HG03064 (cell line): ENCODE data around the gene CLIC3.

Experiments used
- ATAC-seq: cut with Tn5 transposase; IDR thresholded peaks from one replicate; pipeline ENCODE4 v1.9.1; 2021; ENCODE audit warnings: low read depth; ENCODE audit not compliant: unreplicated experiment

CLIC3 gene

DNA sequence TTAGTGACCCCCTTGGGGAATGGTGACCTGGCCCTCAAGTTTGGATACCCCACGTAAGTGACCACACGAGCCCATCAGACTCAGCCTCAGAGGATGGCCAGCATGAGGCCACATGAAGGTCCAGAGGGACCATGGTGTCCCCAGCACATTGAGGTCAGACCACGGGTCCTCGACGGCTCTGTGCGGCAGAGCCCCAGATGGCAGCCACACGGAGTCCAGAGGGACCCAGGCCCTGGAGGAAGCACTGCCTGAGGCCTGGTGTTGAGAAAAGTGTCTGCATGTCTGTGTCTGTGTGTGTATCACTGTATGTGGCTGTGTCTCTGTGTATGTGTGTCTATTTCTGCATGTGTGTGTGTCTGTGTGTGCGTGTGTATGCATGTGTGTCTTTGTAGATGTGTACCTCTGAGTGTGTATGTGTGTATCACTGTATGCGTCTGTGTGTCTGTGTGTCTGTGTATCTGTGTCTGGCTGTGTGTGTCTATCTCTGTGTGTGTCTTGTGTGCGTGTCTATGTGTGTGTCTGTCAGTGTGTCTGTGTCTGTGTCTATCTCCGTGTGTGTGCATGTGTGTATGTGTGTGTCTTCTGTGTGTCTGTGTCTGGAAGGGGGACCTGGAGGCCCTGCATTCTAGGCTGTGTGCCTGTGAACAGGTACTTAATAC is 12.6 kb downstream of the CLIC3 start:
- ATAC-seq = no peak

- ATAC-seq = no peak
Observed at GRCh38 chr9:136983167-136983566, 13.2 kb downstream of the CLIC3 start.

GRCh38 chr9:136982232-136983051 is 13.9 kb downstream of the CLIC3 start, which contains the start of gene LCNL1:
LCNL1 (plus strand) TSS chr9:136982993; CDS start chr9:136983587, 594 bp downstream.
- no peak for ATAC-seq

- ATAC-seq = no peak
Observed at GRCh38 chr9:136981588-136982231, 14.7 kb downstream of the CLIC3 start.

GRCh38 chr9:136980669-136981478 is 15.5 kb downstream of the CLIC3 start:
- ATAC-seq = no peak

DNA sequence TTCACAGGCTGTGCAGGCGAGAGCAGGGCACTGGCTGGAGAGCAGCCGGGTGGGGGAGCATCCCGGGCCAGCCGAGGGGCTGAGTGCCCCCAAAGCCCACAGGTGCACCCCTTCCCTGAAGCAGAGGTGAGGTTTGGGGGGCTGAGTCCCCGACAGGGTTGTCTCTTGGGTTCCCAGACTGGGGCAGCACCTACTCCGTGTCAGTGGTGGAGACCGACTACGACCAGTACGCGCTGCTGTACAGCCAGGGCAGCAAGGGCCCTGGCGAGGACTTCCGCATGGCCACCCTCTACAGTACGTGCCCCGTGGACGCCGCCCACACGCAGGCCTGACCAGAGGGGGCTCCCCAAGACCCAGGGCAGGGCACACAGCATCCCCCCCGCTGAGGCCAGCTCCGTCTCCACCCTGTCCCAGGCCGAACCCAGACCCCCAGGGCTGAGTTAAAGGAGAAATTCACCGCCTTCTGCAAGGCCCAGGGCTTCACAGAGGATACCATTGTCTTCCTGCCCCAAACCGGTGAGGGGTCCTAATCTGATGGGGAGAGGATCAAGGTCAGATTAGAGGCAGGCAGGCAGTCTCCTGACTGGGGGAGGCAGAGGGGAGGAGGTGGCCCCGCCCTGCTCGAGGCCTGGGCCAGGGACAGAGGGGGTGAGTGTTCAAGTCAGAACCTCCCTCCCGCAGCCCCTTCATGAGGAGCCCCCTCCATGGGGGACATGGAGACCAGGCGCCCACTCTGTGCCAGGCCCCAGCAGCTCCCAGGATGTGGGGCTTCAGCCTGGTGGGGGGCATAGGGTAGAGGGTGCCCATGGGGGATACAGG is 16.4 kb downstream of the CLIC3 start:
- ATAC-seq = no peak

- no peak for ATAC-seq
Observed at GRCh38 chr9:136978865-136979544, 17.4 kb downstream of the CLIC3 start.

DNA sequence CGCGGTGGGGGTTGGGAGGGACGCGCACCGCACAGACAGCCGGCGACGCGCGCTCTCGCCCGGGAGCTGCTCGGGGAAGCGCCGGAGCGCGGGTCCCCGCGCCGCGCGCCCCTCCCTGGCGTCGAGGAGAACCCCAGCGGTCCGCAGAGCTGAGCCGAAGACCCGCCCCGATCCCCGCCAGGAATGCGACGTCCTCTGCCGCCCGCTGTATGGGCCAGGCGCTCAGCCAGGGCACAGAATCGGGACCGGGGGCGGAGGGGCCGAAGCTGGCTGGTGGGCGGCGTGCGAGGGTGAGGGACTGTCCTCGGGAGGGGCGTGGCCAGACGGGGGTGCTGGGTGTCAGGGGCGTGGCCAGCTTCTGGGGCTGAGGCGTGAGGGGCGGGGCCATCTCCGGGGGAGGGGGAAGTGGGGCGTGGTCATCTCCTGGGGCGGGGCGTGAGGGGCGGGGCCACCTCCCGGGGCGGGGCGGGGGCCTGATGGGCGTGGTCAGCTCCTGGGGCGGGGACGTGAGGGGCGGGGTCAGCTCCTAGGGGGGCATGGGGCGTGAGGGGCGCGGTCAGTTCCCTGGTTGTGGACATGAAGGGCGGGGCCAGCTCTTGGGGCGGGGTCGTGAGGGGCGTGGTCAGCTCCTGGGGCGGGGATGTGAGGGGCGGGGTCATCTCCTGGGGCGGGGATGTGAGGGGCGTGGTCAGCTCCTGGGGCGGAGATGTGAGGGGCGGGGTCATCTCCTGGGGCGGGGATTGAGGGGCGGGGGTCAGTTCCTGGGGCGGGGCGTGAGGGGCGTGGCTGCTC is 18.1 kb downstream of the CLIC3 start:
- ATAC-seq = no peak

DNA sequence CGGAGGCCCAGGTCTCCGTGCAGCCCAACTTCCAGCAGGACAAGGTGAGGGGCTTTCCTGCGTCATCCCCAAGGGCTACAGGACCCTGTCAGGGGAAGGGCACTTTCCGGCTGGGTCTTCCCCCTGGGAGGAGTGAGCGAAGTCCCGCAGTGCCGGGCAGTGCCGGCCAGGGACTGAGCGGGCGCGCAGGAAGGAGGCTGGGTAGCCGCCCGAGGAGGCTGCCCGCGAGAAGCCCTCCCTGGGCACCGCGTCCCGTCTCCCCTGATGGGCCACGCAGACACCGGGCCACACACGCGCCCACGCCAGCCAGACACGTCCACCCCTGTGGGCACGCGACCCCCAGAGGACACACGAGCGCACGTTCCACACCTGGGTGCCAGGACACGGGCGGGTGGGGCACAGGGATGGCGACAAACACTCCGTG is 18.7 kb downstream of the CLIC3 start:
- no peak for ATAC-seq

- no peak for ATAC-seq
Observed at GRCh38 chr9:136977223-136977622, 19.1 kb downstream of the CLIC3 start, which contains the start of gene PTGDS. PTGDS (plus strand) TSS chr9:136977504; CDS start chr9:136977579, 75 bp downstream.

DNA sequence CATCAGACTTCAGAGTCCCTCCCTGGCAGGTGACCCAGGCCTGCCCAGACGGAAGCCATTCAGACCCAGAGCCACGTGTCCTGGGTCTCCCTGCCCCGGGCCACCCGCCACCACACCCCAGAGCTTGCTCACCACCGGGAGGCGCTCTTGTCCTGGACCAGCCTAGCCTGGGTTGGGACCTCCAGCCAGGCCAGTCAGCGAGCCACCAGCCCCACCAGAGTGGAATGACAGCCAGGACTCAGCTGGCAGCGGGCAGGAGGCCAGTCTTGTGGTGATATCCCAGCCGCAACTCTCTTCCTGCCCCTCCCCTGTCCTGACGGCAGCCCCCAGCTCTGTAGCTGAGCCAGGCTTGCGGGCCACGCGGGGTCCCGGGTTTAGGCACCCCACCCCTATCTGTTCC is 20.7 kb downstream of the CLIC3 start:
- no peak for ATAC-seq

GRCh38 chr9:136974817-136975535 is 21.4 kb downstream of the CLIC3 start:
- no peak for ATAC-seq

DNA sequence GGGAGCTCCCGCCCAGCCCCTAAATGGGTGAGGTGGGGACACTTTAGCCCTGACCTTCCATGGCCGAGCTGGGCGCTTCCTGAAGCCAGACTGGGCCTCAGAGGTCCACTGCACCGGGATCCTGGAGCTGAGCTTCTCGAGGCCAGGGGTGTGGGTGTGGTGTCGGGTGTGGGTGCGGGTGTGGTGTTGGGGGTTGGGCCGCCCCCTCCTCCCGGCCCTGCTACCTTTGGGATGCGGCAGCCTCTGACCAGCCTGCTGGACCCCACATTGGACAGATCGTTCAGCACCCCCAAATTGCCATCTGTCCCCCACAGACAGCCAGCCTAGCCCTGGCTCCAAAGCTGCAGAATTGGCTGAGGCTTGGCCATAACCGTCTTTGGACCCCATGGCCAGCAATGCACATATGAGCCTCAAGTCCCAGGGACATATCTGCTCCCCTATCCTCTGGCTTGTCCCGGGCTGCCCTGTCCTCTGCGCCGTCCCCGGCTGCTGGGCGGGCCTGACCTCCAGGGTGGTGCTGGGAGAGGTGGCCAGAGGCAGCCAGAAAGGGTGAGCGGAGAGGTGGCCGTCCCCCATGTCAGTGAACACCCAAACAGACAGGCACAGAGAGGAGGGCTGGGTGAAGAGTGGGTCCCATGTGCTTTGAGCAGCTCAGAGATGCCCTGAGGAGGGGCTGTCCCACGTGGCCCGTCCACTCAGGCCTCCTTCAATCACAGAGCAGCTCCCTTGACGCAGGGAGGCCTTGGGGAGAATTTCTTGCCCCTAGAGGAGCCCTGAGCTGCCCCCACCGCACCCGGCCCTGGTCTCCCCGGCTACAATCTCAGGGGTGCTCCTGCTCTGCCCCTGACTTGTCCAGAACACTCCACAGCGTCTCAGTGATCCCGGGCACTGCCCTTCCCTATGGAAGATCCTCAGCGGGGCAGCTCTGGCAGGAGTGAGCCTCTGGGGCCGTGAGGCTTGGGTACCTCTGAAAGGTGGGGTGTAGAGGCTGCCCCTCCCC is 22.4 kb downstream of the CLIC3 start:
- no peak for ATAC-seq

GRCh38 chr9:136972743-136973142 is 23.6 kb downstream of the CLIC3 start:
- ATAC-seq = no peak

GRCh38 chr9:136972335-136972734 is 24.0 kb downstream of the CLIC3 start:
- ATAC-seq = no peak

- ATAC-seq = no peak
Observed at GRCh38 chr9:136971746-136972145, 24.6 kb downstream of the CLIC3 start.
